ENCODE measurements around the gene ZSCAN32.

The ZSCAN32 gene

GRCh38 chr16:3356118-3356517, 44.7 kb downstream of the ZSCAN32 start:
- no peak for DNase-seq (ENCODE audit: low read depth)

GRCh38 chr16:3355589-3355988, 45.2 kb downstream of the ZSCAN32 start, which contains the start of gene OR2C1:
Gene OR2C1 (plus strand): TSS chr16:3355889. CDS start chr16:3355941, 52 bp downstream.
- DNase-seq (ENCODE audit: low read depth) = no peak

GRCh38 chr16:3349175-3349574, 51.6 kb downstream of the ZSCAN32 start:
- no peak for DNase-seq (ENCODE audit: low read depth)

- no peak for DNase-seq (ENCODE audit: low read depth)
These were observed 52.1 kb downstream of the ZSCAN32 start for GRCh38 chr16:3348547-3349167.

- DNase-seq (ENCODE audit: low read depth) = no peak
These were observed 53.2 kb downstream of the ZSCAN32 start for GRCh38 chr16:3347586-3347985.

GRCh38 chr16:3346041-3346440, 54.8 kb downstream of the ZSCAN32 start:
- DNase-seq (ENCODE audit: low read depth) = no peak

Measured in activated T-helper 9 cell treated with anti-CD3 and anti-CD28 coated beads, Interleukin-2, amount 50 U/mL, for 16 hours (primary cell).